Nucleus accumbens (tissue), 56 donors: ENCODE data around the gene LRCH2.
"Not testable (repeated sequence)": the region's sequence is repeated elsewhere in the genome, so short reads cannot be mapped to it uniquely, and the experiment has no call there.

Source experiments
- DNase-seq, 56 donors: peaks; one replicate each; lab custom pipeline; 2025; lab: John Stamatoyannopoulos, UW

Gene LRCH2, protein sequence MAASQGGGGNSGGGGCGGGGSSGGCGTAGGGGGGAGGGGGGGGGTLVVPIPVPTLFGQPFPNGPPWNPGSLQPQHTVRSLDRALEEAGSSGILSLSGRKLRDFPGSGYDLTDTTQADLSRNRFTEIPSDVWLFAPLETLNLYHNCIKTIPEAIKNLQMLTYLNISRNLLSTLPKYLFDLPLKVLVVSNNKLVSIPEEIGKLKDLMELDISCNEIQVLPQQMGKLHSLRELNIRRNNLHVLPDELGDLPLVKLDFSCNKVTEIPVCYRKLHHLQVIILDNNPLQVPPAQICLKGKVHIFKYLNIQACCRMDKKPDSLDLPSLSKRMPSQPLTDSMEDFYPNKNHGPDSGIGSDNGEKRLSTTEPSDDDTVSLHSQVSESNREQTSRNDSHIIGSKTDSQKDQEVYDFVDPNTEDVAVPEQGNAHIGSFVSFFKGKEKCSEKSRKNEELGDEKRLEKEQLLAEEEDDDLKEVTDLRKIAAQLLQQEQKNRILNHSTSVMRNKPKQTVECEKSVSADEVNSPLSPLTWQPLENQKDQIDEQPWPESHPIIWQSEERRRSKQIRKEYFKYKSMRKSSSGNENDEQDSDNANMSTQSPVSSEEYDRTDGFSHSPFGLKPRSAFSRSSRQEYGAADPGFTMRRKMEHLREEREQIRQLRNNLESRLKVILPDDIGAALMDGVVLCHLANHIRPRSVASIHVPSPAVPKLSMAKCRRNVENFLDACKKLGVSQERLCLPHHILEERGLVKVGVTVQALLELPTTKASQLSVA

DNA sequence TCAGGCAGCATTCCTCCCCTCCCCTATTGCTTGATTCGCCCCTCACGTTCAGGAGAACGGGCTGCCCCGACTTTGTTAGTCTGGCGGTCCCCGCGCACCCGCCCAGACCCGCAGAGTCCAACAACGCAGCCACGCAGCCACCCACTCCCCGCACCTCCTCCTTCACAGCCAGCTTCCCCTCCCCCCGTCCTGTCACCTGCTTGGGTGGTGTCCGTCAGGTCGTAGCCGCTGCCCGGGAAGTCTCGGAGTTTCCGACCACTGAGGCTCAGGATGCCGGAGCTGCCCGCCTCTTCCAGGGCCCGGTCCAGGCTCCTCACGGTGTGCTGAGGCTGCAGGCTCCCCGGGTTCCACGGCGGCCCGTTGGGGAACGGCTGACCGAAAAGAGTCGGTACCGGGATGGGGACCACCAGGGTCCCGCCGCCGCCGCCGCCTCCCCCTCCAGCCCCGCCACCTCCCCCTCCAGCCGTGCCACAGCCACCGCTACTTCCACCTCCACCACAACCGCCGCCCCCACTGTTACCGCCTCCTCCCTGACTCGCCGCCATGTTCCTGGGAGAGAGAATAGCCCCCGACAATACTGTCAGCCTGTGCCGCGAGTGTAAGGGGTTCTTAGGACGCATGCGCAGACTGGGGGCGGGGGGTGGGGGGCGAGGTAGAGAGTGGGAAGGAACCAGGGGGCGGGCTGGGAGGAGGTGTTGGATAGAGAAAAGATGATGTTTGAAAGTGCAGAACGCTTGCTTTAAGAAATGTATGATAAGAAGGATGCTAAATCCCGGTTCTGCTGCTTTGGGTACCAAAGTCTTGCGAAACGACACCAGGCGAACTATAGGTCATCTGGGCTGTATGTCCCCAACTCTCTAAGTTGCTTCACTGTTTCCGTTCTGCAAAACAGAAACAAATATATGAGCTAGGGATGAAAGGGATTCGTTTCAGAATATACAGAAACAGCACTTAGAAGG, at the start of gene LRCH2:
TSS of gene LRCH2 (minus strand) at position 600 of the 959 bp plus-strand sequence. CDS start at position 545, 55 bp downstream.
- peak in 54 of 56 donors; percentile 1 to 69 (median 35) for DNase-seq

DNA sequence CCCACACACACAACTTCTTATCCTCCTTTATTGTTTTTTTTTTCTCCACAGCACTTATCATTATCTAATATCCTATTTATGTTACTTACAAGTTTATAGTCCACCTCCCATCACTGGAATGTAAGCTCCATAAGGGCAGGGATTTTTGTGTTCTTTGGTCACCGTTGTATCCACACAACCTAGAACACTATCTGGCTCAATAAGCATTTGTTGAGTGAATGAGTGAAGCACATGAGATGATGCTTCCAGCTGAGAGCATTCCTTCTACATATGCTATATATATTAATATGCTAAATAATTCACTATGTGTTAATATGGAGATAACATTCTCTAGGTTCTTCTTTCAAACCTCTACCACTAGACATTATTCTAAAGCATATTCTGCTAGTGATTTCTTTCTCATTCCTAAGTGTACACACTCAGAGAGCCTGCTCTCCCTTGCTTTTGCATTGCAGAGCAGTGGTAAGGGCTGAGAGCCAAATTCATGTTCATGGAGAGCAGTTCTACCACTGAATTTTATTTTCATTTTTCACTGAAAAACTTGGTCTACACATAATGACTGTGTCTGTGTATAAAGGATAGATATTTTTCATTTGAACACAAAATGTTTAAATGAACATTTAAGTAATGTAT, 35.3 kb upstream of the LRCH2 start:
- no peak for DNase-seq

- DNase-seq: no peak
These were observed 34.5 kb upstream of the LRCH2 start for GRCh38 chrX:115268421-115268820.

- no peak for DNase-seq
These were observed 32.4 kb upstream of the LRCH2 start for GRCh38 chrX:115266300-115266699.

GRCh38 chrX:115264009-115264408, 30.1 kb upstream of the LRCH2 start:
- no peak for DNase-seq

DNA sequence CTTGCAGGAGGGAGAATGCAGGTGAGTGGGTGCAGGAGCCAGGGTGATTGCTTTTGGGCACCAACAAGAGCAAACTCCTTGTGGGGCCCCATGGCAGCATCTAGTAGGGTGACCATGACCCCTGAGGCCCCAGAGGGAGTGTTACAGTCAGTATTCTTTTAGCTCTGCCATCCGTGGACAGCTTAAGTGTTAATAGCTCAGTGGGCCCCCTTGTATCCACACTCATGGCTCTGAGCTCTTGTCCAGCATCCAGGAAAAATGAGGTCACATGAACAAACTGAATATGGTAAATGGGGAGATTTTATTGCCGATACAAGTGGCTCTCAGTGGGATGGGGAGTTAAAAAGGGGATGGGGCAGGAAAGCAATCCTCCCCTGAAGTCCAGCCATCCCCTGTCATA, 27.3 kb upstream of the LRCH2 start:
- DNase-seq: peak in 1 of 56 donors; percentile 0

DNA sequence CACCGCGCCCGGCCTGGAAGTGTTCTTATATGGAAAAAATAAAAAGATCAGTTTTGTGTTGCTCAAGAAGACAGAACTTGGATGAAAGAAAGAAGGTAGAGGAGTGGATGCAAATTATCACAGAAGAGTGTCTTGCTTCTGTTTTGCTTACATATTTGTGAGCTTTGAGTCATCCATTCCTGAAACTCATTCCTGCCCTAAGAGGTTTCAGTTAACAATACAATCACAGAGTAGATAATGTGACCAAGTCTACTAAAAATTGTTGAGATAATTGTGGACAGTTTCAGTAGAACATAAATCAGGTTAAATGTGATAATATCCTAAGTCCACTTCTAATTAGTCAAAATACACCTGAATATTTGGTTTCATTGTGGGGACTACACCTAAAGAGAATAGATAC, 26.4 kb upstream of the LRCH2 start:
- no peak for DNase-seq

- no peak for DNase-seq
These were observed 25.5 kb upstream of the LRCH2 start for GRCh38 chrX:115259238-115259875.

- DNase-seq: no peak
These were observed 23.8 kb upstream of the LRCH2 start for GRCh38 chrX:115257711-115258110.

DNA sequence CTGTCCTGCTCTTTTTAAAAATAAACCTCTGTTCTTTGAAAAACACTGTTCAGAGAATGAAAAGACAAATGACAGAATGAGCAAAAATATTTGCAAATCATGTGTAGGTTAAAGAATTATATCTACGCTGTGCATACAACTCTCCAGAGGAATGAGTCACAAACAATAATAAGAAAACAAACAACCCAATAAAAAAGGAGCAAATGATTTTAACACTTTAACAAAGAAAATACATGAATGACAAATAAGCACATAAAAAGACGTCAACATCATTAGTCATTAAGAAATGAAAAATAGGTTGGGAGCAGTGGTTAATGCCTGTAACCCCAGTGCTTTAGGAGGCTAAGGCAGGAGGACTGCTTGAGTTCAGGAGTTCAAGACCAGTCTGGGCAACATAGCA, 21.1 kb upstream of the LRCH2 start:
- DNase-seq: no peak

DNA sequence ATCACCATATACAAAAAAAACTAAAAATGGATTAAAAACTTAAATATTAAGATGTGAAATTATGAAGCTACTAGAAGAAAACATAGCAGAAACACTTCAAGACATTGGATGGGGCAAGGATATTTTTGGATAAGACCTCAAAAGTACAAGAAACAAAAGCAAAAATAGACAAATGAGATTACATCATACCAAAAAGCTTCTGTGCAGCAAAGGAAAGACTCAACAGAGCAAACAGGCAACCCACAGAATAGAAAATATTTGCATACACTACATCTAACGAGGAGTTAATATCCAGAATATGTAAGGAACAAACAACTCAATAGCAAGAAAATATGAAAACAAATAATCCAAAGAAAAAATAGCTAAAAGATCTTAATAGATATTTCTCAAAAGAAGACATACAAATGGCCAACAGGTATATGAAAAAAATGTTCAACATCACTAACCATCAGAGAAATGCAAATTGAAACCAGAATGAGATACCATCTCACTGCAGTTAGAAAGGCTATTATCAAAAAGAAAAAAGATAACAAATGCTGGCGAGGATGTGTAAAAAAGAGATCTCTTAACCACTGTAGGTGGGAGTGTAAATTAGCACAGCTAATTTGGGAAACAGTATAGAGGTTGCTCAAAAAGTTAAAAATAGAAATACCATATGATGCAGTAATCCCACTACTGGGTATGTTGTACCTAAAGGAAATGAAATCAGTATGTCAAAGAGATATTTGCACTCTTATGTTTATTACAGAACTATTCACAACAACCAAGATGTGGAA, 17.8 kb upstream of the LRCH2 start:
- DNase-seq: no peak

- DNase-seq: no peak
These were observed 3.2 kb upstream of the LRCH2 start for GRCh38 chrX:115237056-115237455.

DNA sequence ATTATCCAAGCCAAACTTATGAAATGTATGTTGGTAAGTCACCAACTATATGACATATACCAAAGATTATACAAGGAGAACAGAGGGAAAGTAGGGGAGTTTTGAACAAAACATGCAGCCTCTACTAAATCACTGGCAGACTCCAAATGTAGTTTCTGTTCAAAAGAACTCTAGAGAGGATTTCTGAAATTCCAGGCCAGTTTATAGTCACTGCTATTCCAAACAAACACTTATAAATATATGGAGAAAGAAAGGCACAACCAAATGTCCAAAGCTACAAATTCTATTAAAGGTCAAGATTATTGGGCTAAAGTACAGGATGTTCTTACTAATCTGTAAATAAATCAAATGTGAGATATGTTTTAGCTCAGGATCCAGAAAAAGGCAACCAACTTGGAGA, 2.7 kb upstream of the LRCH2 start:
- DNase-seq: no peak

DNA sequence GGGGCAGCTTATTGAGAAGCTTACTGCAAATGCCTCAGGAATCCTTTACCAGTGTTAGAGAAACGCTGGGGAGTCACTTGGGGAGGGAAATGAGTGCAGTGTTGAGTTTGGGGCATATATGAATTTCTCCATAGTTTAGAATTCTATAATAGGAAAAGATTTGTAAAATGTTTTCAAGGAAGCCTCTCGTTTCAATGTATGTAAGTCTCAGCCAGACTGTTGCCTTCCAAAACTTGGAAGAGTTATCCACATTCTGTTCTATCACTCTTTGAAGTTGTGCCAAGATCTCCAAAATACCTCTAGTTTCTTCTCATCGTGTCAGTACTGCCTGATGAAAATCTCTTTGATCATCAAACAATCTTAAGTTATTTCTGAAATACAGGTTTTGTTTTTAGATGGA, 565 bp upstream of the LRCH2 start:
- no peak for DNase-seq

DNA sequence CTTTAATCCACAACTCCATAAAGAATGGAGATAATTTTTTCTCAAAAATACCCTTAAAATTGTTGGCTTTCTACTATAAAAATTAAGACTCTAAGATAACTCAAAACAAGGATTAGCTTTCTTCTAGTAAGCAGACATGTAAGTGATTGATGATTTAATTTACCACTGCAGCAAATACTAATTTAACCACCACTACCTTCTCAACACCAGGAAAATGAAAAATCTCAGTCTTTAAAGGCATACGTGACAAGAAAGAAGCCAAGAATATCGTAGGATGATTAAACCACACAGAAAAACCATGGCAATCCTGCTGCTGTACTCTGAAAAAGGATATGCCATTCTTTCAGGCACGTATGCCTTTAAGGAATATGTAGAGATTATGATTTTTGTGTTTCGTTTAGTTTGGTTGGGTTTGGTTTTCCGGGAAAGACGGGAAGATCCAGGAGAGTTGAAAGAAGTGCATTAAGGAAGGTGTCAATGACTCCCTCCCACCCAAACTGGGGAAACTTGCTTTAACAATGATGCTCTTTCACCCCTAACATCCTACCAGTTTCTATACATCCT, 881 bp downstream of the LRCH2 start:
- no peak for DNase-seq

GRCh38 chrX:115229337-115230003, 4.4 kb downstream of the LRCH2 start:
- no peak for DNase-seq

DNA sequence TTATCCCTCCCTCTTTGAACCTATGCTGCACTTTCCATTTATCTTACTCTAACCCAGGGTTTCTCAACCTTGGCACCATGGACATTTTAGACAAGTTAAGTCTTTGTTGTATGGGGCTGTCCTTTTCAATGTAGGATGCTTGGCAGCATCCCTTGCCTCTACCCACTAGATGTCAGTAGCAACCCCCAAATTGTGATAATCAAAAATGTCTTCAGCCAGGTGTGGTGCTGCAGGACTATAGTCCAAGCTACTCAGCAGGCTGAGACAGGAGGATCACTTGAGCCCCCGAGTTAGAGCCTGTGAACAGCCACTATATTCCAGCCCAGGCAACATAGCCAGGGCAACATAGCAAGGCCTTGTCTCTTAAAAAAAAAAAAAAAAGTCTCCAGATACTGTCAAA, 7.0 kb downstream of the LRCH2 start:
- peak in 6 of 56 donors; percentile 0 to 2 (median 0) for DNase-seq

DNA sequence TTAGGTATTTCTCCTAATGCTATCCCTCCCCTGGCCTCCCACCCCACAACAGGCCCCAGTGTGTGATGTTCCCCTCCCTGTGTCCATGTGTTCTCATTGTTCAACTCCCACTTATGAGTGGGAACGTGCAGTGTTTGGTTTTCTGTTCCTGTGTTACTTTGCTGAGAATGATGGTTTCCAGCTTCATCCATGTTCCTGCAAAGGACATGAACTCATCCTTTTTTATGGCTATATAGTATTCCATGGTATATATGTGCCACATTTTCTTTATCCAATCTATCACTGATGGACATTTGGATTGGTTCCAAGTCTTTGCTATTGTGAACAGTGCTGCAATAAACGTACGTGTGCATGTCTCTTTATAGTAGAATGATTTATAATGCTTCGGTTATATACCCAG, 16.6 kb downstream of the LRCH2 start:
- not testable (repeated sequence) for DNase-seq
